Aorta (tissue), 5 donors: ENCODE measurements around the gene TICRR. TPM values are rescaled to one million over a fixed set of nuclear protein-coding genes. Genes with fewer than 3 reads are reported as not detected.

ENCODE experiments used
- ATAC-seq: fragments of 200-7000 bp; cut with Tn5 transposase; one replicate; pipeline ENCODE4 v1.9.1; 2022; ENCODE audit warnings: moderate library complexity; ENCODE audit not compliant: low FRiP score
- DNase-seq, 2 donors: peaks; one replicate each; pipeline ENCODE4 v3.0.0-alpha.2; 2020
- H3K27ac ChIP-seq, 2 donors: one replicate each; pipeline ENCODE4 v1.5.1; 2013; ENCODE audit warnings: low read length in 2 of 2, mild to moderate bottlenecking in 2 of 2, moderate library complexity in 2 of 2, control low read depth in 1 of 2, inconsistent platforms in 1 of 2, low read depth in 1 of 2
- H3K27me3 ChIP-seq, 2 donors: one replicate each; pipeline ENCODE4 v1.6.1; 2013; ENCODE audit warnings: control low read depth in 1 of 2, low read length in 1 of 2, mild to moderate bottlenecking in 1 of 2, moderate library complexity in 1 of 2; ENCODE audit not compliant: insufficient read depth in 2 of 2, control insufficient read depth in 1 of 2
- H3K36me3 ChIP-seq, 2 donors: one replicate each; pipeline ENCODE4 v1.6.1; 2013; ENCODE audit warnings: control low read depth in 1 of 2, low read length in 1 of 2, mild to moderate bottlenecking in 1 of 2; ENCODE audit not compliant: insufficient read depth in 2 of 2, control insufficient read depth in 1 of 2
- H3K4me1 ChIP-seq, 2 donors: one replicate each; pipeline ENCODE4 v1.6.1; 2013; ENCODE audit warnings: low read length in 2 of 2, control low read depth in 1 of 2, mild to moderate bottlenecking in 1 of 2, moderate library complexity in 1 of 2; ENCODE audit not compliant: insufficient read depth in 2 of 2, control insufficient read depth in 1 of 2
- H3K4me3 ChIP-seq, 2 donors: one replicate each; pipeline ENCODE4 v1.5.1; 2013; ENCODE audit warnings: low read length in 2 of 2, control low read depth in 1 of 2, mild to moderate bottlenecking in 1 of 2
- H3K9me3 ChIP-seq: one replicate; pipeline ENCODE4 v1.6.1; 2013; ENCODE audit warnings: mild to moderate bottlenecking, low read length; ENCODE audit not compliant: control insufficient read depth
- WGBS, 2 donors: extraction: QIAGEN DNeasy Blood & Tissue Kit; methylation state at CpG; one replicate each; pipeline ENCODE4 v1.1.7; 2013; 5-methylcytosine and 5-hydroxymethylcytosine counted together
- intact Hi-C, 2 donors: fragments of 100-400 bp; cut with DNase I; formaldehyde crosslinking; loops; one replicate each; pipeline versions ENCODE4 v1.14.2 to v1.15.0; 2022
- polyA plus RNA-seq, 2 donors: library from polyadenylated mRNA; stranded (reverse); fragments of 200-250 nt; gene quantifications; one replicate each; pipeline ENCODE4 v1.2.3, GENCODE V29; 2013
- total RNA-seq, 2 donors: library from RNA; stranded (reverse); fragmentation: NEBNext Ultra II Directional; extraction: Animal tissue kit (Norgen Biotek cat#: 25700); gene quantifications; one replicate each; pipeline ENCODE4 v1.2.1, GENCODE V29; 2021
- donor health status: healthy with polysubstance abuse.
- donor health status: Bipolar disorder and iron deficiency.
- donor health status: DM: no; HTN: no; CAD: no.
- donor health status: DM: no; HTN: no; CAD: no.
- donor health status: DM: yes; HTN: yes; CAD: no.

TICRR gene
- total and polyA plus RNA-seq, 4 donors = 0.03 to 0.60 (median 0.16) TPM; not detected in 1

DNA sequence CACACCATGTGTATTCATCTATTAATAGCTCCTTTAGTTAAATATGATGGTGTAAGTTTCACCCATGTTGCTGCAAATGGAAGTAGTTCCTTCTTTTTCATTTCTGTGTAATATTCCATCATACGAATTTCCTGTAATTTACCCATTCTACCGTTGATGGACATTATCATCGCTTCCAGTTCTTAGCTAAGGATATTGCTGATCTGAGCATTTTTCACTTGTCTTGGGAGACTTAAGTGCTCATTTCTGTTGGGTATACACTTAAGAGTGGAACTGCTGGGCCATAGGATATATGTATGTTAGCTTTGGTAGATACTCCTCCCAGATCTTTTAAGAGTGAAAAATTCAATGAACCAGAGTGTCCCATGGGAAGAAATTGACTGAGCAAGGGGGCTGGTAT lies 92.9 kb downstream of the TICRR start:
- H3K9me3 ChIP-seq = no peaks in the 10 kb centered on the region
- intact Hi-C loops = no loop called here
- no peak for ATAC-seq
- 96 to 98% methylated on average over 3 of the region's 3 CpGs for WGBS, 2 donors
- H3K4me1 ChIP-seq = peaks cover 0 to 4% of the 10 kb centered on the region in 2 donors
- no peak for DNase-seq
- H3K27me3 ChIP-seq = no peaks in the 10 kb centered on the region
- no peaks in the 10 kb centered on the region for H3K36me3 ChIP-seq
- no peak overlapping the region for H3K4me3 ChIP-seq
- no peak overlapping the region for H3K27ac ChIP-seq

GRCh38 chr15:89669309-89669865 lies 94.1 kb downstream of the TICRR start:
- Histone ChIP-seq H3K27me3 (no peaks in the 10 kb centered on the region), H3K4me3 (no peak overlapping the region), H3K9me3 (no peaks in the 10 kb centered on the region), H3K36me3 (no peaks in the 10 kb centered on the region), H3K4me1 (peaks cover 0 to 4% of the 10 kb centered on the region in 2 donors), H3K27ac (no peak overlapping the region)
- WGBS, 2 donors = 80 to 85% methylated on average over 8 to 9 of the region's 9 CpGs
- ATAC-seq (no peak), DNase-seq (peak in 1 of 2 donors; percentile 72)
- intact Hi-C loops = no loop called here

DNA sequence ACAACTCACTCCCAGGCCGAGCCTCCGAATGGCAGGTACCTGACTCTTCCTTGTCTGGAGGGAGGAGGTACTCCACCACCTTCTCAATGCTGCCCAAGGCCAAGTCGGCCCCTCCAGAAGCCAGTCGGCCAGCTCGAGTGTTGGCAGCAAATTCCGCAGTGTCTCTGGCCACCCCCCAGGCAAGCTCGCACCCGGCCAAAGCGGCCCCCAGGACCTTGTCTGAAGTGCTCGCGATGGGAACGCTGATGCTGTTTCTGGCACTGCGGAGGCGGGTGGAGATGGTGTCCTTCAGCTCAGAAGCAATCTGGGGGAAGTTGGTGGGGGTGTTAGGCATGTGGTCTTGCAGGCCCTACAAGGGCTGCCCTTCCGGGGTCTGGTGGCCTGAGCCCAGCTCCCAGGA lies 94.7 kb downstream of the TICRR start:
- no peaks in the 10 kb centered on the region for H3K27me3 ChIP-seq
- no peaks in the 10 kb centered on the region for H3K36me3 ChIP-seq
- peaks cover 0 to 4% of the 10 kb centered on the region in 2 donors for H3K4me1 ChIP-seq
- H3K9me3 ChIP-seq = no peaks in the 10 kb centered on the region
- WGBS, 2 donors = 92% methylated on average over 15 of the region's 15 CpGs
- ATAC-seq (no peak), DNase-seq (no peak)
- intact Hi-C loops = no loop called here
- no peak overlapping the region for H3K4me3 ChIP-seq
- no peak overlapping the region for H3K27ac ChIP-seq

- H3K36me3 ChIP-seq = no peaks in the 10 kb centered on the region
- ATAC-seq = no peak
- H3K4me1 ChIP-seq = peaks cover 0 to 4% of the 10 kb centered on the region in 2 donors
- H3K9me3 ChIP-seq = no peaks in the 10 kb centered on the region
- WGBS, 2 donors = 79 to 83% methylated on average over 12 of the region's 12 CpGs
- no peak overlapping the region for H3K27ac ChIP-seq
- H3K27me3 ChIP-seq = no peaks in the 10 kb centered on the region
- intact Hi-C loops = no loop called here
- H3K4me3 ChIP-seq = no peak overlapping the region
- peak in 1 of 2 donors; percentile 50 for DNase-seq
Observed at GRCh38 chr15:89670971-89671560, 95.8 kb downstream of the TICRR start.

DNA sequence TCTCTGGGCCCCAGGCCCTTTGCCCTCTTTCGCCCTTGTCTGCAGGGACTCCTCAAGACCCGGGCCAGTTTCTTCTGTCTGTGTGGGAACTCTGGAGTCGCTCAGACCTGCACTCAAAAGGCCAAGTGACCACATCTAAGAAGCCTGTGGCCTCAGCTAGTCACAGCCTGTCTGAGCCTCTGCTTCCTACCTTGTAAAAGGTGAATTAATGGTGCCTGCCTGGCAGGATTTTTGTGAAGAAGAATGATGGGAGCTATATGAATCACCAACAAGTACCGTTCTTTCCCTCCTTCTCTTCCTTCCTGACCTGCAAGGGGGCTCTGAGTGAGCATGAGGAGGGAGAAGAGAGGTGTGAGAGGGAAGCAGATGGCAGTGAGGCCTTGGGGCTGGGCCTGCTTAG lies 96.4 kb downstream of the TICRR start:
- Histone ChIP-seq H3K9me3 (no peaks in the 10 kb centered on the region), H3K4me1 (peaks cover 0 to 4% of the 10 kb centered on the region in 2 donors), H3K27me3 (no peaks in the 10 kb centered on the region), H3K4me3 (no peak overlapping the region), H3K27ac (peak overlapping the region in 1 of 2 donors; percentile 72), H3K36me3 (no peaks in the 10 kb centered on the region)
- ATAC-seq = no peak
- 48 to 51% methylated on average over 4 of the region's 4 CpGs for WGBS, 2 donors
- intact Hi-C loops = no loop called here
- DNase-seq = no peak

- DNase-seq (peak; percentile 69 to 82), ATAC-seq (peak; percentile 56)
- peak overlapping the region; percentile 34 to 76 for H3K27ac ChIP-seq
- no peaks in the 10 kb centered on the region for H3K27me3 ChIP-seq
- H3K4me1 ChIP-seq = peaks cover 0 to 4% of the 10 kb centered on the region in 2 donors
- 11 to 19% methylated on average over 12 of the region's 12 CpGs for WGBS, 2 donors
- no peaks in the 10 kb centered on the region for H3K36me3 ChIP-seq
- H3K9me3 ChIP-seq = no peaks in the 10 kb centered on the region
- intact Hi-C loops = no loop called here
- no peak overlapping the region for H3K4me3 ChIP-seq
Observed at GRCh38 chr15:89672221-89673164, 97.2 kb downstream of the TICRR start.

DNA sequence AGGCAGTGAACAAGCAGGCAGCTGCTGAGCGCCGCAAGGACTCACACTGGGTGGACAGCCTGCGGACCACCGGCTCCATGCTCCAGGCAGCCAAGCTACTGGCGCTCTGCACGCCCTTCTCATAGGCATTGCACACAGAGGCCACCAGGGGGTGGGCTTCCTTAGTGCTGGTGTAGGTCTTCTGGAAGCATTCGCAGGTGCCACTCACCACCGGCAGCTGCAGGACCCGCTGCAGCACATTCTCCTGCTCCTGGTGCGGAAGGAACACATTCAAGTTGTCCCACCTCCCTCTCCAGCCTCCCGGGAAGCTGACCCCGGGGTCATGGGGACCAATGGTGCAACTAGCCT lies 97.9 kb downstream of the TICRR start:
- no peaks in the 10 kb centered on the region for H3K27me3 ChIP-seq
- no peak overlapping the region for H3K4me3 ChIP-seq
- H3K27ac ChIP-seq = peak overlapping the region; percentile 34 to 76
- DNase-seq = no peak
- H3K36me3 ChIP-seq = no peaks in the 10 kb centered on the region
- WGBS, 2 donors = 68 to 70% methylated on average over 12 of the region's 12 CpGs
- intact Hi-C loops = no loop called here
- H3K4me1 ChIP-seq = peaks cover 0 to 4% of the 10 kb centered on the region in 2 donors
- ATAC-seq = no peak
- H3K9me3 ChIP-seq = no peaks in the 10 kb centered on the region

DNA sequence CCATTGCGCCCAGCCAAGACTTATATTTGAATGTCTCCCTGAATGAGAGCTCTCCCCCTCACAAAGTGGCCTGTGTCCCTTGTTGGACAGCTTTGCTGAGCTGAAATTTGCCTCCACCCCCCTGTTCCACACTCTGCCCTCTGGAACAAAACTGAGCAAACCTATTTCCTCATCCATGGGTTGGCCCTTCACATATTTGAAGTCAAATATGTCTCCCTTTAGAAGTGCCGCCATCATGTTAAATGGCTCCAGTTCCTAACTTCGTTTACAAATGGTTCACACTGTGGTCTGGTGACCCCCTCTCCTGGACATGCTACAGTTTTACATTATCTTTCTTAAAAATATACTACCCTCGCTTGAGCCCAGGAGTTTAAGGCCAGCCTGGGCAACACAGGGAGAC lies 99.3 kb downstream of the TICRR start:
- ATAC-seq = no peak
- H3K27ac ChIP-seq = no peak overlapping the region
- intact Hi-C loops = no loop called here
- DNase-seq = no peak
- H3K4me1 ChIP-seq = peaks cover 0 to 4% of the 10 kb centered on the region in 2 donors
- no peaks in the 10 kb centered on the region for H3K27me3 ChIP-seq
- WGBS, 2 donors = 87 to 89% methylated on average over 4 of the region's 4 CpGs
- H3K36me3 ChIP-seq = no peaks in the 10 kb centered on the region
- H3K4me3 ChIP-seq = no peak overlapping the region
- H3K9me3 ChIP-seq = no peaks in the 10 kb centered on the region
